ENCODE results near the gene INAFM2. TPM values are rescaled to one million over a fixed set of nuclear protein-coding genes. Genes with fewer than 3 reads are reported as not detected.
A peak's percentile ranks its signal among the peaks of the same experiment; 100 is the strongest.

Gene INAFM2
- total RNA-seq = 10 to 100 TPM; 63.8 to 79.2 TPM

DNA sequence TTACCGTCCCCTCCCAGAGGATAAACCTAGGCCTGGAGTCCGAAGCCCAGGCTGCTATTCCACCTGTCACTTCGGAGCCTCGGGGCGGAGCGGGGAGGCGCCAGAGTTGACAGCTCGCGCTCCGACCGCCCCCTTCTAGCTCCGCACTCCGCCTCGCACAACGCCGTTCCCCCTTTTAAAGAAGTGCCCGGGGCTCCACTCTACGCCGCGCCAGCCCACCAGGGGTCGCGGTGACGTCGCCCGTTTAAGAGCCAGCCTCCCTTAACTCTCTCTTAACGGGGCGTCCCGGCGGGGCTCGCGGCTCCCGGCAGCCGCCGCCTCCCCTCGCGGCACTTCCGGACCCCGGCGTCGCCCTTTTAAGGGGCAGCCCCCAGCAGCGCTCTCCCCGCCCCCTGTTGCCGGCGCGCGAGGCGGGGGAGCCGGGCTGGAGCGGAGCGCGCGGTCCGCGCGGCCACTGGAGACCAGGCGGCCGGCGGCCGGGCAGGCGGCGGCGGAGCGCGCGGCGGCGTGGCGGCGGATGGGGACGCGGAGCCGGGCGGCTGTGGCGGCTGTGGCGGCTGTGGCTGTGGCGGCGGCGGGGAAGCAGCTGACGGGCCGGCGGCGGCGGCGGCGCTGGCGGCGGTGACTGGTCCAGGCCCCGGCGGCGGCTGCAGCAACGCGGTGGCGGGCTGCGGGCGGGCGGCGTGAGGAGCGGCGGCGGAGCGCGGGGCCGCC is at the start of gene INAFM2:
TSS of gene INAFM2 (plus strand) at position 454 of the 714 bp plus-strand sequence. CDS start 364 bp downstream, outside the sequence.
- Histone ChIP-seq H3K27ac (peak within 1 kb of the TSS; percentile 78 to 86), H3K36me3 (no peaks in the 10 kb centered on the region), H3K9me3 (no peaks in the 10 kb centered on the region), H3K27me3 (replicated peaks; ENCODE audit: insufficient read depth) (no peaks in the 10 kb centered on the region), H3K4me3 (peak within 1 kb of the TSS; percentile 87), H3K4me1 (ENCODE audit: control insufficient read depth in 1 of 2, low read depth in 2 of 2) (peaks cover 27 to 48% of the 10 kb centered on the region in 2 donors)
- ATAC-seq (ENCODE audit: insufficient number of reproducible peaks, low FRiP score, low read depth) (peak; percentile 61), DNase-seq (ENCODE audit: low spot score) (peak; percentile 72)
- TF ChIP-seq, protein P1, sequence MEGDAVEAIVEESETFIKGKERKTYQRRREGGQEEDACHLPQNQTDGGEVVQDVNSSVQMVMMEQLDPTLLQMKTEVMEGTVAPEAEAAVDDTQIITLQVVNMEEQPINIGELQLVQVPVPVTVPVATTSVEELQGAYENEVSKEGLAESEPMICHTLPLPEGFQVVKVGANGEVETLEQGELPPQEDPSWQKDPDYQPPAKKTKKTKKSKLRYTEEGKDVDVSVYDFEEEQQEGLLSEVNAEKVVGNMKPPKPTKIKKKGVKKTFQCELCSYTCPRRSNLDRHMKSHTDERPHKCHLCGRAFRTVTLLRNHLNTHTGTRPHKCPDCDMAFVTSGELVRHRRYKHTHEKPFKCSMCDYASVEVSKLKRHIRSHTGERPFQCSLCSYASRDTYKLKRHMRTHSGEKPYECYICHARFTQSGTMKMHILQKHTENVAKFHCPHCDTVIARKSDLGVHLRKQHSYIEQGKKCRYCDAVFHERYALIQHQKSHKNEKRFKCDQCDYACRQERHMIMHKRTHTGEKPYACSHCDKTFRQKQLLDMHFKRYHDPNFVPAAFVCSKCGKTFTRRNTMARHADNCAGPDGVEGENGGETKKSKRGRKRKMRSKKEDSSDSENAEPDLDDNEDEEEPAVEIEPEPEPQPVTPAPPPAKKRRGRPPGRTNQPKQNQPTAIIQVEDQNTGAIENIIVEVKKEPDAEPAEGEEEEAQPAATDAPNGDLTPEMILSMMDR (IDR thresholded peaks at IDR 0.05) = peak; percentile 81

DNA sequence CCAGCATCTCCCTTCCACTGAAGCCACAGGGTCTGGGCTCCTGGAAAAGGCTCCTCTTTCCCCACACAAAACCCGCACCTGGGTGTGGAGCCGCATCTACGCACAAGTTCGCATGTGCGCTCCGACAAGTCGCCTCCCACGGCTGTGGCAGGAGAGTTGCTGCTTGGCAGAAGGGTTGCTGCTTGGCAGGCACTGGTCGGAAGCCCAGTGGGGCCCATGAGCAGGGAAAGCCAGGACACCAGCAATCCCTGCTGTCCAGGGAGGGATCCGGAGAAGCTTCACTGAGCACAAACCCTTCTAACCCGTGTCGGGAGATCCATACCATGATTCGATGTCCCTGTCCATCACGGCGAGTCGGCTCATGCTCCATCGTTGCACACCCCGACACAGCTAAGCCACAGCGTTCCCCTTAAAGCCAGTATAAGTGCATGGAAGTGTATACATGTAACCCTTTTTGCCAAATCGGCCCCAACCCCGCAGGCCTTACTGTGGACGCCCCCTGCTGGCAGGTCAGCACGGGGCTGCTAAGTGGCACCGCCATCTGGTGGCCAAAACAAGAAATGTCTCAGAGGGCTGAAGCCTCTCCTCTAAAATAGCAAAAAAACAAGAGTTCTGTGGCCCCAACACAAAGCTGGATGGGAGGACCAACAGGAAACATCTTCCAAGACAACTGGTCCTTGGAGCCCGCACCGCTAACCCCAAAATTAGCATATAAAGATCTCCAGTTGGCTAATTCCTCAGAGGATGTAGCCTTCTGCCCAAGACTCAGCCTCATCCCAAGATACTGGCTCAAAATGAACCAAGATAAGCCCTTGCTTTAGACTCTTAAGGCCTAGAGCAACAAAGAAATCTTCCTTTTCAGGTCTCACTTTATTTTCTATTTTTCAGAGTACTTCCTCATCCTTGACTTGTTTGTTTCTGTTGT is 48.9 kb upstream of the INAFM2 start:
- H3K27ac ChIP-seq = no peak overlapping the region
- H3K4me1 ChIP-seq (ENCODE audit: control insufficient read depth in 1 of 2, low read depth in 2 of 2) = peaks cover 0 to 5% of the 10 kb centered on the region in 2 donors
- no peaks in the 10 kb centered on the region for H3K9me3 ChIP-seq
- no peaks in the 10 kb centered on the region for H3K36me3 ChIP-seq
- ATAC-seq (ENCODE audit: insufficient number of reproducible peaks, low FRiP score, low read depth) (no peak), DNase-seq (ENCODE audit: low spot score) (peak; percentile 38)
- TF ChIP-seq, protein P1 (IDR thresholded peaks at IDR 0.05) = peak; percentile 100
- H3K4me3 ChIP-seq = no peak overlapping the region
- no peaks in the 10 kb centered on the region for H3K27me3 ChIP-seq (replicated peaks; ENCODE audit: insufficient read depth)

DNA sequence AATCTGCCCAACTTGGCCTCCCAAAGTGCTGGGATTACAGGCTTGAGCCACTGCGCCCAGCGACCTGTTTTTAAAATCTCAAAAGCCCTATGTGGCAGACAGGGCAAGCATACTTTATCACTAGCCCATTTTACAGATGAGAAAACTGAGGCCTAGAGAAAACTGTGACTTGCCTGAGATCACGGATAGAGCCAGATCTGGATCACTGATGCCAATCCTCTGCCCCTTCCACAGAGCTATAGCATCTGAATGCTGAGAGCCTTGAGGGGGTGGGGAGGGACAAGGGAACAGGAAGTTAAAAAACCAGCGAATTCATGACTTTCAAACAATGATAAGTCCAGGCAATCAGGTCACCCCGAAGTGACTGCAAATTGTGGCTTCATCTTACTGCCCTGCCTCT is 48.0 kb upstream of the INAFM2 start:
- Histone ChIP-seq H3K27ac (no peak overlapping the region), H3K36me3 (no peaks in the 10 kb centered on the region), H3K27me3 (replicated peaks; ENCODE audit: insufficient read depth) (peaks cover 5% of the 10 kb centered on the region), H3K9me3 (no peaks in the 10 kb centered on the region), H3K4me1 (ENCODE audit: control insufficient read depth in 1 of 2, low read depth in 2 of 2) (peaks cover 0 to 10% of the 10 kb centered on the region in 2 donors), H3K4me3 (no peak overlapping the region)
- ATAC-seq (ENCODE audit: insufficient number of reproducible peaks, low FRiP score, low read depth) (no peak), DNase-seq (ENCODE audit: low spot score) (no peak)
- TF ChIP-seq, protein P1 (IDR thresholded peaks at IDR 0.05) = no peak

DNA sequence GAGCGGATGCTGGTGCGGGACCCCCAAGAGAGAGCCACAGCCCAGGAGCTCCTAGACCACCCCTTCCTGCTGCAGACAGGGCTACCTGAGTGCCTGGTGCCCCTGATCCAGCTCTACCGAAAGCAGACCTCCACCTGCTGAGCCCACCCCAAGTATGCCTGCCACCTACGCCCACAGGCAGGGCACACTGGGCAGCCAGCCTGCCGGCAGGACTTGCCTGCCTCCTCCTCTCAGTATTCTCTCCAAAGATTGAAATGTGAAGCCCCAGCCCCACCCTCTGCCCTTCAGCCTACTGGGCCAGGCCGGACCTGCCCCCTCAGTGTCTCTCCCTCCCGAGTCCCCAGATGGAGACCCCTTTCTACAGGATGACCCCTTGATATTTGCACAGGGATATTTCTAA is 47.5 kb upstream of the INAFM2 start:
- TF ChIP-seq, protein P1 (IDR thresholded peaks at IDR 0.05) = no peak
- Histone ChIP-seq H3K27me3 (replicated peaks; ENCODE audit: insufficient read depth) (peaks cover 9% of the 10 kb centered on the region), H3K36me3 (no peaks in the 10 kb centered on the region), H3K9me3 (no peaks in the 10 kb centered on the region), H3K27ac (no peak overlapping the region), H3K4me3 (no peak overlapping the region), H3K4me1 (ENCODE audit: control insufficient read depth in 1 of 2, low read depth in 2 of 2) (peaks cover 0 to 10% of the 10 kb centered on the region in 2 donors)
- DNase-seq (ENCODE audit: low spot score) (no peak), ATAC-seq (ENCODE audit: insufficient number of reproducible peaks, low FRiP score, low read depth) (no peak)

DNA sequence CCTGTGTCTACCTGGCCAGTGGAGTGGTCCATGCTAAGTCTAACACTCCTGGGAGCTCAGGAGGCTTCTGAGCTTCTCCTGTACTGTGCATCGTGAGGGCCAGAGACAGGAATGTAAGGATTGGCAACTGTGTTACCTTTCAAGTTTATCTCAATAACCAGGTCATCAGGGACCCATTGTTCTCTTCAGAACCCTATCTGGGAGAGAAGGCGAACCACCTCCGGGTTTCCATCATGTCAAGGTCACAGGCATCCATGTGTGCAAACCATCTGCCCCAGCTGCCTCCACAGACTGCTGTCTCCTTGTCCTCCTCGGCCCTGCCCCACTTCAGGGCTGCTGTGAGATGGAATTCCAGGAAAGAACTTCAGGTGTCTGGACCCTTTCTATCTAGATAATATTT is 46.6 kb upstream of the INAFM2 start:
- H3K9me3 ChIP-seq = no peaks in the 10 kb centered on the region
- TF ChIP-seq, protein P1 (IDR thresholded peaks at IDR 0.05) = no peak
- H3K36me3 ChIP-seq = no peaks in the 10 kb centered on the region
- peaks cover 15% of the 10 kb centered on the region for H3K27me3 ChIP-seq (replicated peaks; ENCODE audit: insufficient read depth)
- no peak for DNase-seq (ENCODE audit: low spot score)
- H3K4me3 ChIP-seq = no peak overlapping the region
- peaks cover 0 to 19% of the 10 kb centered on the region in 2 donors for H3K4me1 ChIP-seq (ENCODE audit: control insufficient read depth in 1 of 2, low read depth in 2 of 2)
- H3K27ac ChIP-seq = no peak overlapping the region
- no peak for ATAC-seq (ENCODE audit: insufficient number of reproducible peaks, low FRiP score, low read depth)

Data from thoracic aorta (tissue), 2 donors.